ENCODE measurements around the gene TMEM72.

The TMEM72 gene

DNA sequence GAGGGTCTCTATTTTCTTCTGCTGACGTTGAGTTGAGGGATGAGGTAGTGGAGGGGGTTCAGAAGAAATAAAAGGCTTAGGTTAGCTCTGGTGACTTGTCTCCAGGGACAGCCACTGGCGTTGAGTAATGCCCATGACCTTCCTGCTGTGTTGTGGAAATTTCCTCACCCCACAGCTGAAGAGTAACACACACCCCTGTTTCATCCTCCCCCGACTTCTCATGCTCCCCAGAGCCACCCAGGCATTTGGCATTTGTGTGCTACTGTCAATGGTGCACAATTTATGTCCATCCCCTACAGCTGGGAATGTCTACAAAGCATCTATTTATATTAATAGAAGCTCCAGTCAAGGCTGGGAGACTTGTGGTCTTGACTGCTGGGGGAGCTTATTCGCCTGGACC, 4.7 kb upstream of the TMEM72 start:
- Histone ChIP-seq H3K36me3 (ENCODE audit: control insufficient read depth in 2 of 2, insufficient read depth in 2 of 2, low read length in 2 of 2) (no peaks in the 10 kb centered on the region), H3K4me3 (ENCODE audit: low read length in 2 of 2) (no peak overlapping the region), H3K4me1 (ENCODE audit: control insufficient read depth, insufficient read depth, low read length) (no peaks in the 10 kb centered on the region), H3K27me3 (ENCODE audit: control insufficient read depth in 1 of 2, insufficient read depth in 2 of 2, low read length in 2 of 2) (peaks cover 0 to 3% of the 10 kb centered on the region in 2 donors), H3K9me3 (ENCODE audit: control insufficient read depth in 2 of 2, low read length in 2 of 2) (no peaks in the 10 kb centered on the region), H3K27ac (ENCODE audit: low read length) (no peak overlapping the region), H3K9ac (ENCODE audit: low read length in 2 of 2) (no peak overlapping the region)

DNA sequence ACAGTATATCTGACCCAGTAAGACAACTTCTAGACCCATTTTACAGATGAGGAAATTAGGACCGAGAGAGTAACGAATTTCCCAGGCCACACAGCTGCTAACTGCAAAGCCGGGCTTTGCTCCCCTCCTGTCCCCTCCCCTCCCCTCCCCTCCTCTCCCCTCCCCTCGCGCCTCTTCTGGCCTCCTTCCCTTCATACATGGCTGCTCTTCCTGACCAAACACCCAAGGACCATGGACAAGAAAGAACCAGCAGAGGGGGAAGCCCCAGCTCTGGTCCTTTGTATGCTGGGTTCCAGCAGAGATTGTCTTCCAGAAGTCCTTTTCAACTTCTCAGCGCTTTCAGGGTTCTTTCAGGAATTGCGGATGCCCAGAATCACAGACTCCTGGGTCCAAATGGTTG, 3.6 kb upstream of the TMEM72 start:
- H3K27me3 ChIP-seq (ENCODE audit: control insufficient read depth in 1 of 2, insufficient read depth in 2 of 2, low read length in 2 of 2), result peaks cover 0 to 3% of the 10 kb centered on the region in 2 donors
- no peaks in the 10 kb centered on the region for H3K4me1 ChIP-seq (ENCODE audit: control insufficient read depth, insufficient read depth, low read length)
- no peak overlapping the region for H3K9ac ChIP-seq (ENCODE audit: low read length in 2 of 2)
- H3K4me3 ChIP-seq (ENCODE audit: low read length in 2 of 2), result no peak overlapping the region
- H3K9me3 ChIP-seq (ENCODE audit: control insufficient read depth in 2 of 2, low read length in 2 of 2), result no peaks in the 10 kb centered on the region
- no peak overlapping the region for H3K27ac ChIP-seq (ENCODE audit: low read length)
- no peaks in the 10 kb centered on the region for H3K36me3 ChIP-seq (ENCODE audit: control insufficient read depth in 2 of 2, insufficient read depth in 2 of 2, low read length in 2 of 2)

DNA sequence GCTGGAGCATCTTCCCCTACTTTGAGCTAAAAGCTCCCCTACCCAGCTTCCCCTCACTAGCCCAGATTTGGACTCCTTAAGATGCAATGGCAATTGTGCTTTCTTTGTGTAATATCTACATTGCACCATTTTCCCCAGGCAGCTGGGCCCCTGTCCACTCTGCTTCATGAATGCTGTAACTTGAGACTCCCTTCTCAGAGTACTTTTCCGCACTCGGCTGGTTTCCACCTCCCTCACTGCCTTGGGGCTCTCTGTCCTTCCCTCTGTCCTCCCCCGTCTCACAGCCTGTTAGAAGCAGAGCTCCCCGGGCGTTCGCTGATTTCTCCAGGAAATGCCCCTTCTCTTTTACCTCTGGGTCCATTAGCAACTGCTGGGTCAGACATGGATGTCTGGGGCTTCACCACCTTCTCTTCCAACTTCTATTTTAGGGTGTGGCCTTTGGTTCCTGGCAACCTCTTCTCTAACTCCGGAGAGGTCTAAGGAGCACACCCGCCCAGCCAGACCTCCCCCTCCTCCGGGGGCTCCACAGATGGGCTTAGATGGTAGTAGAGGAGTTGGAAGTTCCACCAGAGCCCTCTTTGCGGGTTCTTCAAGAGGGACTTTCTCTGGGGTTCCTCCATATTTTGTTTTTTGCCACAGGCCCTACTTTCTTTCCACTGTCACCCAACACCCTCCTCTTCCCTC, 2.9 kb upstream of the TMEM72 start:
- Histone ChIP-seq H3K4me1 (ENCODE audit: control insufficient read depth, insufficient read depth, low read length) (no peaks in the 10 kb centered on the region), H3K27me3 (ENCODE audit: control insufficient read depth in 1 of 2, insufficient read depth in 2 of 2, low read length in 2 of 2) (peaks cover 0 to 3% of the 10 kb centered on the region in 2 donors), H3K27ac (ENCODE audit: low read length) (no peak overlapping the region), H3K4me3 (ENCODE audit: low read length in 2 of 2) (no peak overlapping the region), H3K9me3 (ENCODE audit: control insufficient read depth in 2 of 2, low read length in 2 of 2) (no peaks in the 10 kb centered on the region), H3K36me3 (ENCODE audit: control insufficient read depth in 2 of 2, insufficient read depth in 2 of 2, low read length in 2 of 2) (no peaks in the 10 kb centered on the region), H3K9ac (ENCODE audit: low read length in 2 of 2) (no peak overlapping the region)

DNA sequence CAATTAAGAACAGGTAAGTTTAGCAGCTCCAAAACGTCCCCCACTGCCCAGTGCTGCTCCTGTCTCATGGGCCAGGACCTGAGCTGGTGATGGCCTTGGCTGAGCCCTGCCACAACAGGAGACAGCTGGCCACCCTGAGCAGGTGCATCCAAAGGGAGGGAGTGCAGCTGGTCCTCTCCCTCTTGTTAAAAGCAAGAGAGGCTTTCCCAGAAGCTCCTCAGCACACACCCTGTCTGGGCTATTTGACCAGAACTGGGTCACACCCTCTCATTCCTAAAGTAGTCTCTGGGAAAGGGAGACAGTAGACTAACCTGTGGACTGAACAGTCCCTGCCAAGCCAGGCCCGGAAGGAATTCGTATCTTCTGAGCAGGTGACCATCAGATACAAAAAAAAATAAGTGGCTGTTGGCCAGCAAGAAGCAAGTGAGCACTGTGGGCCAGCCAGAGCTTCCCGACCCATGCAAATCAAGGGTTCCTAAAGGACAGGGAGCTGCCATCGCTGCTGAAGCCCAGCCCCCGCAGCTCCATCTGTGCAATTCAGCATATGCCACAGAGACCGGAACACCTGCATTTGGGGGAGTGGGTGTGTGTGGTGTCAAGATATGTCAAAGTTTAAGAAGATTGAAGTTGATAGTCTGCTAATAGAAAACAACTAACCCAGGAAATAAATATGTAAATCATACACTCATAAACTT, 2.1 kb upstream of the TMEM72 start:
- H3K4me3 ChIP-seq (ENCODE audit: low read length in 2 of 2), result no peak overlapping the region
- H3K27me3 ChIP-seq (ENCODE audit: control insufficient read depth in 1 of 2, insufficient read depth in 2 of 2, low read length in 2 of 2), result peaks cover 0 to 3% of the 10 kb centered on the region in 2 donors
- no peak overlapping the region for H3K9ac ChIP-seq (ENCODE audit: low read length in 2 of 2)
- no peaks in the 10 kb centered on the region for H3K36me3 ChIP-seq (ENCODE audit: control insufficient read depth in 2 of 2, insufficient read depth in 2 of 2, low read length in 2 of 2)
- no peak overlapping the region for H3K27ac ChIP-seq (ENCODE audit: low read length)
- H3K9me3 ChIP-seq (ENCODE audit: control insufficient read depth in 2 of 2, low read length in 2 of 2), result no peaks in the 10 kb centered on the region
- H3K4me1 ChIP-seq (ENCODE audit: control insufficient read depth, insufficient read depth, low read length), result no peaks in the 10 kb centered on the region

DNA sequence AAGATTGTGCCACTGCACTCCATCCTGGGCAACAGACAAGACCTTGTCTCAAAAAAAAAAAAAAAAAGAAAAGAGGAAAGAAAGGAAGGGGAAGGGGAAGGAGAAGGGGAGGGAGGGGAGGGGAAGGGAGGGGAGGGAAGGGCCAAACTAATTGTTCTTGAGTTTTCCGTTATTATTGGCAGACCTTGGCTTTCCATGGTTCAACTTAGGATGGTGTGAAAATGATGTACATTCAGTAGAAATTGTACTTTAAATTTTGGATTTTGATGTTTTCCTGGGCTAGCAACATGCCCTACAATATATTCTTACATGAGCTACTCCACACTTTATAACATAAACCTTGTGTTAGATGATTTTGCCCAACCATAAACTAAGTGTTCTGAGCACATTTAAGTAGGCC, 1.2 kb upstream of the TMEM72 start:
- Histone ChIP-seq H3K9me3 (ENCODE audit: control insufficient read depth in 2 of 2, low read length in 2 of 2) (no peaks in the 10 kb centered on the region), H3K9ac (ENCODE audit: low read length in 2 of 2) (no peak overlapping the region), H3K36me3 (ENCODE audit: control insufficient read depth in 2 of 2, insufficient read depth in 2 of 2, low read length in 2 of 2) (no peaks in the 10 kb centered on the region), H3K27ac (ENCODE audit: low read length) (no peak overlapping the region), H3K4me1 (ENCODE audit: control insufficient read depth, insufficient read depth, low read length) (no peaks in the 10 kb centered on the region), H3K27me3 (ENCODE audit: control insufficient read depth in 1 of 2, insufficient read depth in 2 of 2, low read length in 2 of 2) (peaks cover 0 to 3% of the 10 kb centered on the region in 2 donors), H3K4me3 (ENCODE audit: low read length in 2 of 2) (no peak overlapping the region)

DNA sequence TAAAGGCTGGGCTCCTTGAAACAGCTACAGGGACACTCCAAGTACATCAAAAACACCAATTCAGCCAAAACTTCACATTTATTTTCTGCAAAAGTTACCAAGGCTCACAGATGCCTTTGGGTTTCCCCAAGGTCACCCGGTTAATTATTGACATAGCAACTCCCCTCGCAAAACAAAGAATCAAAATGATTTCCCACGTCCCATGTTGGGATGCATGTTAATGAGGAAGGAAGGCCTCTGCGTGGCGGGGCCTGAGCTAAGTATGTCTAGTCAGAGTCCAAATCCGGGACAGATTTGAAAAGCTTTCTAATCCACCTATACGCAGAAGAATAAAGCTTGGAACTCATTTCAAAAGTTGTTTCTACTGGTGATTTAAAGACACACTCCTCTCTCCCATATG, 535 bp upstream of the TMEM72 start:
- H3K36me3 ChIP-seq (ENCODE audit: control insufficient read depth in 2 of 2, insufficient read depth in 2 of 2, low read length in 2 of 2), result no peaks in the 10 kb centered on the region
- H3K27ac ChIP-seq (ENCODE audit: low read length), result no peak overlapping the region
- no peak overlapping the region for H3K4me3 ChIP-seq (ENCODE audit: low read length in 2 of 2)
- no peaks in the 10 kb centered on the region for H3K4me1 ChIP-seq (ENCODE audit: control insufficient read depth, insufficient read depth, low read length)
- H3K9ac ChIP-seq (ENCODE audit: low read length in 2 of 2), result no peak overlapping the region
- no peaks in the 10 kb centered on the region for H3K9me3 ChIP-seq (ENCODE audit: control insufficient read depth in 2 of 2, low read length in 2 of 2)
- peaks cover 0 to 3% of the 10 kb centered on the region in 2 donors for H3K27me3 ChIP-seq (ENCODE audit: control insufficient read depth in 1 of 2, insufficient read depth in 2 of 2, low read length in 2 of 2)

DNA sequence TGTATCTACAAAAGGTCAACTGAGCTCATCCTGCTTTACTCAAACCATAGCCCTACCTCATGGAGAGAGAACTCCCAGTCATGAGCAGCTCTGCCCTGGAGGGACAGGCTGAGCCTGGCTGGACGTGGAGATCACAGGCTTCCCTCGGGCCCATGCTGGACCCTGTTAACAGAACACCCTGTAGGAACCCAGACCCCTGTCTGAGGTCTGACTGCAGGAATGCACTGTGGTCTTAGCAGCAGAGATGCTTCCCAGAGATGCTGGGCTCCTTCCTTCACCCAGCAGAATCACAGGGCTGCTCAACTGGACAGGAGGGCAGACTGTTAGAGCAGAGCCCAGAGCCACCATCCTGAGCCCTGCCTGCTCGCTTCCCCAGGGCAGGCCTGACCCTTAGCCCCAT, 814 bp downstream of the TMEM72 start:
- H3K27me3 ChIP-seq (ENCODE audit: control insufficient read depth in 1 of 2, insufficient read depth in 2 of 2, low read length in 2 of 2), result peaks cover 0 to 3% of the 10 kb centered on the region in 2 donors
- H3K9me3 ChIP-seq (ENCODE audit: control insufficient read depth in 2 of 2, low read length in 2 of 2), result no peaks in the 10 kb centered on the region
- no peaks in the 10 kb centered on the region for H3K36me3 ChIP-seq (ENCODE audit: control insufficient read depth in 2 of 2, insufficient read depth in 2 of 2, low read length in 2 of 2)
- H3K4me1 ChIP-seq (ENCODE audit: control insufficient read depth, insufficient read depth, low read length), result no peaks in the 10 kb centered on the region
- no peak overlapping the region for H3K9ac ChIP-seq (ENCODE audit: low read length in 2 of 2)
- no peak overlapping the region for H3K27ac ChIP-seq (ENCODE audit: low read length)
- H3K4me3 ChIP-seq (ENCODE audit: low read length in 2 of 2), result no peak overlapping the region

DNA sequence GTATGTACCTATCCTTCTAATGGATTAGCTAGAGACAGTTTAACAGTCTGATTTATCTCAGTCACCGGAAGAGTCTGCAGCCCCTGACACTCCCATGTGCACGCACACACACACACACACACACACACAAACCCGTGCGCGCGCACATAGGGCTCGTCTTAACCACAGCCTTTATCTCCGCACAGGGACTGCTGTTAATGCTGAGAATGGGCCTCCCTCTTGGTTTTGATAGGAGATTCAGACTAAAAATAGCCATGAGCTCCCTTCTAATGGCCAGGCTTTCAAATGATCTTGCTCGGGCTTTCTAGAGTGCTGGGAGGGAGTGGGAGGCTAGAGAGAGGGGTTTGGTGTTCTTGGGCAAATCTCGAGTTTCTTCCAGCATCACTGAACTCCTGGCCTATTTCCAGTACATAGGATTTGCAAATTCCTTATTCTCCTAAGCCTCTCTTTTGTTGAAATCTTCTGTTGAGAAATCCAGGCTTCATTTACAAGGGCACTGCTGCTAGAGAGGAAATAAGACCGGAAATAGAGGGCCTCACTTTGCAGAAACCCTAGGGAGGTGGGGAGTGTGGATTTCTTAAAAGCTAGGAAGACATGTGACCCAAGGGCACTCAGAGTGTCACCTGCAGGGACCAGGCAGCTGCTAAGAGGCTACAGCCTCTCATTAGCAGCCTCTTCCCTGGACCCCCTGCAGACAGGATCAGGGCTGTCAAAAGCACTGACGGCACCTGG, 2.4 kb downstream of the TMEM72 start:
- Histone ChIP-seq H3K27ac (ENCODE audit: low read length) (no peak overlapping the region), H3K4me1 (ENCODE audit: control insufficient read depth, insufficient read depth, low read length) (no peaks in the 10 kb centered on the region), H3K9ac (ENCODE audit: low read length in 2 of 2) (no peak overlapping the region), H3K4me3 (ENCODE audit: low read length in 2 of 2) (no peak overlapping the region), H3K27me3 (ENCODE audit: control insufficient read depth in 1 of 2, insufficient read depth in 2 of 2, low read length in 2 of 2) (peaks cover 0 to 3% of the 10 kb centered on the region in 2 donors), H3K9me3 (ENCODE audit: control insufficient read depth in 2 of 2, low read length in 2 of 2) (no peaks in the 10 kb centered on the region), H3K36me3 (ENCODE audit: control insufficient read depth in 2 of 2, insufficient read depth in 2 of 2, low read length in 2 of 2) (no peaks in the 10 kb centered on the region)

DNA sequence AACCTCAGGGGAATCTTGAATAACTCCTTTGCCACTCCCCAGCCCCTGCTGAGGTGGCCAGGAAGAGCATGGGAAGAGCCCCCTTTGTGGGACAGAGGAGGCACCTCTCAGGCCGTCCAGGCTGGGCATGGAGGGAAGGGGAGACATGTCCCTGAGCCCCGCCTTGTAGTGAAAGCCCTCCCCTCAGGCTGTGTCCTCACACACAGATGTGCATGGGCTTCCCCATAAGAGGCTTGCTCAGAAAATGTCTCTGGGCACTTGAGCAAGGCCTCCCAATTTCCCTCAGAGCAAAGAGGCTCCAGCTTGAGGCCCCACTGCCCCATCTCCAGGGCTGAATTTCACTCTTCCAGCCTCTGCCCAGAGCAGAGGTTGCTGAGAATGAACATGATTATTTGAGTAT, 3.8 kb downstream of the TMEM72 start:
- Histone ChIP-seq H3K9me3 (ENCODE audit: control insufficient read depth in 2 of 2, low read length in 2 of 2) (no peaks in the 10 kb centered on the region), H3K9ac (ENCODE audit: low read length in 2 of 2) (no peak overlapping the region), H3K36me3 (ENCODE audit: control insufficient read depth in 2 of 2, insufficient read depth in 2 of 2, low read length in 2 of 2) (no peaks in the 10 kb centered on the region), H3K4me3 (ENCODE audit: low read length in 2 of 2) (no peak overlapping the region), H3K27me3 (ENCODE audit: control insufficient read depth in 1 of 2, insufficient read depth in 2 of 2, low read length in 2 of 2) (no peaks in the 10 kb centered on the region), H3K27ac (ENCODE audit: low read length) (no peak overlapping the region), H3K4me1 (ENCODE audit: control insufficient read depth, insufficient read depth, low read length) (no peaks in the 10 kb centered on the region)

DNA sequence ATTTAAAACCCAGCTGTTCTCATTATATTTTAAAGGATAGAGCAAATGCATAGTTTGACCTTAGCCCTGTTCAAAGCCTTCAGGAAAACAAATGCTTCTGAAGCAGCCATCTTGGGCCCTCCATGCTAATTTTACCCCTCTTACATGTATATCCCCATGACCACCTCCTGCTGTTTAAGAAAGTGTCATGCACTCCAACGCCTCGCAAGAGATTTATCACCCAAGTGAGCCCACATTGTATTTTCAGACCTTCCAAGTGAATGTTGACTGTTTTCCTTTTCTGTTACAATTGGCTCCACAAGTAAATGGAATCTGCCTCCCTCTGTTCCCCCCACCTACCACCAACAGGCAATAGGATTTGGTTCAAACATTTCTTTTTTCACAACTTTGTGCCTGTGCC, 5.3 kb downstream of the TMEM72 start:
- Histone ChIP-seq H3K9me3 (ENCODE audit: control insufficient read depth in 2 of 2, low read length in 2 of 2) (no peaks in the 10 kb centered on the region), H3K27ac (ENCODE audit: low read length) (no peak overlapping the region), H3K4me3 (ENCODE audit: low read length in 2 of 2) (no peak overlapping the region), H3K4me1 (ENCODE audit: control insufficient read depth, insufficient read depth, low read length) (no peaks in the 10 kb centered on the region), H3K9ac (ENCODE audit: low read length in 2 of 2) (no peak overlapping the region), H3K27me3 (ENCODE audit: control insufficient read depth in 1 of 2, insufficient read depth in 2 of 2, low read length in 2 of 2) (no peaks in the 10 kb centered on the region), H3K36me3 (ENCODE audit: control insufficient read depth in 2 of 2, insufficient read depth in 2 of 2, low read length in 2 of 2) (no peaks in the 10 kb centered on the region)

DNA sequence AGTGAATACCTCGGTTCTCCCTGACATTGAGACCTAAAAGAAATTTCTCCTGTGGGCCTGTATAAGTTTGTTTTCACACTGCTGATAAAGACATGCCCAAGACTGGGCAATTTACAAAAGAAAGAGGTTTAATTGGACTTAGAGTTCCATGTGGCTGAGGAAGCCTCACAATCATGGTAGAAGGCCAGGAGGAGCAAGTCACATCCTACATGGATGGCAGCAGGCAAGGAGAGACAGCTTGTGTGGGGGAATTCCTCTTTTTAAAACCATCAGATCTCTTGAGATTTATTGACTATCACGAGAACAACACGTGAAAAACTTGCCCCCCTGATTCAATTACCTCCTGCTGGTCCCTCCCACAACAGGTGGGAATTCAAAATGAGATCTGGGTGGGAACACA, 6.7 kb downstream of the TMEM72 start:
- Histone ChIP-seq H3K27ac (ENCODE audit: low read length) (no peak overlapping the region), H3K27me3 (ENCODE audit: control insufficient read depth in 1 of 2, insufficient read depth in 2 of 2, low read length in 2 of 2) (no peaks in the 10 kb centered on the region), H3K9ac (ENCODE audit: low read length in 2 of 2) (no peak overlapping the region), H3K9me3 (ENCODE audit: control insufficient read depth in 2 of 2, low read length in 2 of 2) (no peaks in the 10 kb centered on the region), H3K4me3 (ENCODE audit: low read length in 2 of 2) (no peak overlapping the region), H3K4me1 (ENCODE audit: control insufficient read depth, insufficient read depth, low read length) (no peaks in the 10 kb centered on the region), H3K36me3 (ENCODE audit: control insufficient read depth in 2 of 2, insufficient read depth in 2 of 2, low read length in 2 of 2) (no peaks in the 10 kb centered on the region)

Data from stomach smooth muscle (tissue), 2 donors.